Smooth muscle cell (in vitro differentiated cells): ENCODE results near the gene SSH2. TPM values are rescaled to one million over a fixed set of nuclear protein-coding genes. Genes with fewer than 3 reads are reported as not detected.

Experiments
- DNase-seq: peaks from one replicate; lab custom pipeline; 2025; ENCODE audit not compliant: unreplicated experiment; lab: John Stamatoyannopoulos, UW
- H2AFZ ChIP-seq: fragments of 200-600 bp; sonication (generic); 2 replicates; pipeline ENCODE4 v1.6.0; 2016; ENCODE audit warnings: antibody characterized with exemption, low read depth, mild to moderate bottlenecking
- H3F3A ChIP-seq: fragments of 200-600 bp; sonication (generic); 2 replicates; pipeline ENCODE4 v1.6.0; 2017; ENCODE audit warnings: antibody characterized with exemption, low read depth
- H3K27ac ChIP-seq: fragments of 200-600 bp; sonication (generic); 2 replicates; pipeline ENCODE4 v1.5.1; 2016; ENCODE audit warnings: low read depth, mild to moderate bottlenecking
- H3K27me3 ChIP-seq: fragments of 200-600 bp; sonication (generic); 2 replicates; pipeline ENCODE4 v1.6.1; 2016; ENCODE audit warnings: low read depth, mild to moderate bottlenecking
- H3K36me3 ChIP-seq: fragments of 200-600 bp; sonication (generic); 2 replicates; pipeline ENCODE4 v1.5.1; 2016; ENCODE audit warnings: low read depth
- H3K4me1 ChIP-seq: fragments of 200-600 bp; sonication (generic); 2 replicates; pipeline ENCODE4 v1.5.1; 2016; ENCODE audit warnings: low read depth
- H3K4me2 ChIP-seq: fragments of 200-600 bp; sonication (generic); 2 replicates; pipeline ENCODE4 v1.6.0; 2016; ENCODE audit warnings: mild to moderate bottlenecking
- H3K4me3 ChIP-seq: fragments of 200-600 bp; sonication (generic); 2 replicates; pipeline ENCODE4 v1.5.1; 2016; ENCODE audit warnings: mild to moderate bottlenecking
- H3K79me2 ChIP-seq: fragments of 200-600 bp; sonication (generic); 2 replicates; pipeline ENCODE4 v1.6.0; 2016; ENCODE audit warnings: low read depth, mild to moderate bottlenecking
- H3K9ac ChIP-seq: fragments of 200-600 bp; sonication (generic); 2 replicates; pipeline ENCODE4 v1.6.0; 2016; ENCODE audit warnings: low read depth
- H3K9me3 ChIP-seq: fragments of 200-600 bp; sonication (generic); replicated peaks from 2 replicates; pipeline ENCODE4 v1.5.1; 2016; ENCODE audit warnings: low read depth
- H4K20me1 ChIP-seq: fragments of 200-600 bp; sonication (generic); 2 replicates; pipeline ENCODE4 v1.6.0; 2016; ENCODE audit warnings: low read depth
- CTCF ChIP-seq: fragments of 200-600 bp; sonication (generic); IDR thresholded peaks from 2 replicates; pipeline ENCODE4 v1.5.1; 2017; ENCODE audit warnings: borderline replicate concordance, mild to moderate bottlenecking, antibody characterized with exemption; ENCODE audit not compliant: insufficient read depth, poor library complexity, severe bottlenecking
- WGBS: methylation state at CpG from one replicate; pipeline ENCODE4 v1.1.7; 2016; ENCODE audit warnings: low lambda C conversion rate; 5-methylcytosine and 5-hydroxymethylcytosine counted together
- polyA plus RNA-seq: library from polyadenylated mRNA; unstranded; fragments of >200 nt; fragmentation: Nextera tagmentation; extraction: Ambion mirVana; gene quantifications from 2 replicates; pipeline ENCODE4 v1.2.1, GENCODE V29; 2016
- total RNA-seq: library from RNA; depleted of rRNA; stranded (reverse); fragments of >200 nt; gene quantifications from 2 replicates; pipeline ENCODE4 v1.2.3, GENCODE V29; 2014

Gene SSH2
- total and polyA plus RNA-seq, 2 experiments from 2014 or later, result 9.7 to 10.4 TPM

GRCh38 chr17:29711588-29712385 is 218.2 kb downstream of the SSH2 start:
- WGBS, result 73% methylated on average over 11 of the region's 11 CpGs
- H3K27me3 ChIP-seq, result no peaks in the 10 kb centered on the region
- H3K79me2 ChIP-seq, result no peaks in the 10 kb centered on the region
- H3K36me3 ChIP-seq, result no peaks in the 10 kb centered on the region
- peak overlapping the region; percentile 5 for H3K4me2 ChIP-seq
- H3K4me3 ChIP-seq, result no peak overlapping the region
- no peak overlapping the region for H2AFZ ChIP-seq
- TF ChIP-seq CTCF, result no peak
- peaks cover 14% of the 10 kb centered on the region for H3F3A ChIP-seq
- H3K9me3 ChIP-seq, result no peaks in the 10 kb centered on the region
- no peak overlapping the region for H3K9ac ChIP-seq
- peak overlapping the region; percentile 72 for H3K27ac ChIP-seq
- H4K20me1 ChIP-seq, result no peaks in the 10 kb centered on the region
- peaks cover 3% of the 10 kb centered on the region for H3K4me1 ChIP-seq
- no peak for DNase-seq

- Histone ChIP-seq H3K9ac (no peak overlapping the region), H3K27me3 (no peaks in the 10 kb centered on the region), H3K79me2 (no peaks in the 10 kb centered on the region), H3K4me3 (no peak overlapping the region), H3K36me3 (no peaks in the 10 kb centered on the region), H4K20me1 (no peaks in the 10 kb centered on the region), H2AFZ (no peak overlapping the region), H3F3A (peaks cover 14% of the 10 kb centered on the region), H3K4me1 (peaks cover 3% of the 10 kb centered on the region), H3K27ac (peak overlapping the region; percentile 72), H3K4me2 (peak overlapping the region; percentile 5), H3K9me3 (no peaks in the 10 kb centered on the region)
- TF ChIP-seq CTCF, result no peak
- WGBS, result 19% methylated on average over 5 of the region's 5 CpGs
- no peak for DNase-seq
These were observed 219.1 kb downstream of the SSH2 start for GRCh38 chr17:29710891-29711418.

DNA sequence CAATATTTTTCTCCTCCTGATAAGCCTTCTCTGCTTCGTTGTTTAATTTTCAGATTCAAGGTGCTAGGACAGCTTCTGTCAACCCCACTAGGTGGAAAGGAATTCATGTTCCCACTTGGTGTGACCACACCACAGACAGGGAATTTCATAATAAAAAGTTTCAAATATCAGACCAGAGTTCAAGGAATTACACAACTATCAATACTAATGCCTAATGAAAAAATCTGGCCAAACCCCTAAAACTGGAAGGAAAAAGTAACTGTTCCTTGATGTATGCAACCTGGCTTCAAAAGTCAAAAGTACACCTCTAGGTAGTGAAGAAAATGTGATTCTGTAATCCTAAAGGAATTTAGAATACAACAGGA is 219.5 kb downstream of the SSH2 start:
- H3K79me2 ChIP-seq, result no peaks in the 10 kb centered on the region
- DNase-seq, result no peak
- peak overlapping the region; percentile 5 for H3K4me2 ChIP-seq
- H3K4me1 ChIP-seq, result peaks cover 3% of the 10 kb centered on the region
- no peak overlapping the region for H3K9ac ChIP-seq
- H3K27me3 ChIP-seq, result no peaks in the 10 kb centered on the region
- H3K36me3 ChIP-seq, result no peaks in the 10 kb centered on the region
- no peak overlapping the region for H2AFZ ChIP-seq
- 71% methylated on average over 1 of the region's 1 CpG for WGBS
- peak overlapping the region; percentile 72 for H3K27ac ChIP-seq
- H3K4me3 ChIP-seq, result no peak overlapping the region
- H3K9me3 ChIP-seq, result no peaks in the 10 kb centered on the region
- H3F3A ChIP-seq, result peaks cover 14% of the 10 kb centered on the region
- no peaks in the 10 kb centered on the region for H4K20me1 ChIP-seq
- TF ChIP-seq CTCF, result no peak
